Activated CD8-positive, alpha-beta memory T cell treated with anti-CD3 and anti-CD28 coated beads for 1 hour (primary cell): ENCODE measurements around the gene DEDD2.
A peak's percentile ranks its signal among the peaks of the same experiment; 100 is the strongest.

Experiments used
- DNase-seq, 2 donors: peaks; one replicate each; pipeline ENCODE4 v3.0.0-alpha.2; 2020; ENCODE audit warnings: low read depth in 1 of 2; ENCODE audit errors: extremely low read depth in 1 of 2

DEDD2 gene

DNA sequence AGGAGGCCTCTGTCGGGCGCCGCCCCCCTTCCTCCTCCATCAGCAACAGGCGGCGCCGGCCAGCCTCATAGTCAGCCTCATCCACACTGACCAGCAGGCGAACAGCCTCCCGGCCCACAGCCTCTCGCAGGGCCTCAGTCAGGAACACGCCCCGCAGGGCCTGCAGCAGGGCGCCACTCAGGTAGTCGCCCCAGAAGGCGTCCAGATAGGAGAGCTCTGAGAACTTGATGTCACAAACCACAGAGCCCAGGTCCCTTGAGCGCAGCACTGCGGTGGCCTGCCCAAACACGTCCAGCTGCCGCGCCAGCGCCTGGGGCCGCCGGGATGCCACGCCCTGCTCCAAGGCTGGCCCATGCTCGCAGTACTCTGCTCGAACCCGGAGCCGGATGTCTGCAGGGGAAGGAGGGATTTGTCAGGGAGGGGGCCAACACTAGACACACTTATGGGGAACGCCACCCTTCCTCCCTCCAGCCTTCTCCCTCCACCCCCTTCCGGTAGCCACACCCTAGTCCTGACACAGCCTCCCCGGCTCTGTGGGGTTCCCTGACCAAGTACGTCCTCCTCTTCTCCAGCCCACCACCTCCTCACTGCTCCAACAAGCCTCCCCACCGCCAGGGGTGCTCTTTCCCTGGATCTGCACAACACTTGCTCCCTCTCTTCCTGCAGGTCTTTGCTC is 17.9 kb downstream of the DEDD2 start:
- no peak for DNase-seq

DNA sequence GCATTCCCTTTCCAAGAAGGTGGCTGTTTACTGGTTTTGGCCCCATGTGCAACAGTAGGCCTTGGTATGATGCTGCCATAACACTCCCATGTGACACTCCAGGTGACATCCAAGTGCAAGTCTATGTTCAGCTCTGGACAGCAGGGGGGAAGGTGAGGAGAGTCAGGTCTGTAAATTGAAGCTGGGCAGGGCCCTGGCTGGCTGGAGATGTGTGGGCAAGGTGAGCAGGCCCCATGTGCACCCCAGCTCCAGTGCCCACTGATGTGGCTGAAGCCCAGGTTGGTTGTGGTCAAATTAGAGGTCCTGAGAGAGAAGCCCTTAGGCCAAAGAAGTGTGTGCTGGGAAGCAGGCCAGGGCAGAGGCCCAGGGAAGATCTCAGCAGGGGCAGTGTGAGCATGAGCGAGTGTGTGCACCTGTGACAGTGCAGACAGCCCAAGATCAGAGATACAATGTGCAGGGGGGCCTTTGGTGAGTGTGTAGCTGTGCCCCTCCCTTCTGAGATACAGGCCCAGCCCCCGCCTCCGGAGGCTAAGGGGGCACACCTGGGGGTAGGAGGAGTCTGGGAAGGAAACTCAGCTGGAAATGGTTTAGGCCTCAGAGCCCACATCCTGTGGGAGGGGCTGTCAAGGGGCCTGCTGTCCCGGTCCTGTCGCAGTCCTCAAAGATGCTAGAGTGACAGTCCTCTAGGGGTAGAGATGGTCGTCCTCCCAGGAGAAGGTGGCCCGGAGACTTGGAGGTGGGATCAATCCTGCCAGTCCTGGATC is 18.6 kb downstream of the DEDD2 start:
- peak in 1 of 2 donors; percentile 53 for DNase-seq

DNA sequence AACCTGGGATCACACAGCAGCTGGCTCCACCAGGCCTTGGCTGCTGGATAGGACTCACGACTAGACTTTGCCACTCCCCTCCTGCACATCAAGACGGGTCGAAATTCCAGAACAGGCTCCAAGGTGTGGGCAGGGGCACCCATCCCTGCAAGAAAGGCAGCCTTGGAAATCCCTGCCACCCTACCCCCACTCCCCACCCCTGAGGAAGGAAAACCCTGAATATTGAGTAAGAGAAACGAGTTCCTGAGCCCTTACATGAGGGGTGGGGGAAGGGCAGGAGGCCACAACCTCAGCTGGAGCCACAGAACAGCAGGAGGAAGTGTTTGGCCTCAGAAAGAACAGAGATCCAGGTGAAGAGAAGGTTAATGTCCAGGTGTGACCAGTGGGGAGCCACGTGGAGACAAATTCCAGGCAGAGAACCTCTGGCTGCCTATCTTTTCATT is 20.1 kb downstream of the DEDD2 start:
- no peak for DNase-seq

DNA sequence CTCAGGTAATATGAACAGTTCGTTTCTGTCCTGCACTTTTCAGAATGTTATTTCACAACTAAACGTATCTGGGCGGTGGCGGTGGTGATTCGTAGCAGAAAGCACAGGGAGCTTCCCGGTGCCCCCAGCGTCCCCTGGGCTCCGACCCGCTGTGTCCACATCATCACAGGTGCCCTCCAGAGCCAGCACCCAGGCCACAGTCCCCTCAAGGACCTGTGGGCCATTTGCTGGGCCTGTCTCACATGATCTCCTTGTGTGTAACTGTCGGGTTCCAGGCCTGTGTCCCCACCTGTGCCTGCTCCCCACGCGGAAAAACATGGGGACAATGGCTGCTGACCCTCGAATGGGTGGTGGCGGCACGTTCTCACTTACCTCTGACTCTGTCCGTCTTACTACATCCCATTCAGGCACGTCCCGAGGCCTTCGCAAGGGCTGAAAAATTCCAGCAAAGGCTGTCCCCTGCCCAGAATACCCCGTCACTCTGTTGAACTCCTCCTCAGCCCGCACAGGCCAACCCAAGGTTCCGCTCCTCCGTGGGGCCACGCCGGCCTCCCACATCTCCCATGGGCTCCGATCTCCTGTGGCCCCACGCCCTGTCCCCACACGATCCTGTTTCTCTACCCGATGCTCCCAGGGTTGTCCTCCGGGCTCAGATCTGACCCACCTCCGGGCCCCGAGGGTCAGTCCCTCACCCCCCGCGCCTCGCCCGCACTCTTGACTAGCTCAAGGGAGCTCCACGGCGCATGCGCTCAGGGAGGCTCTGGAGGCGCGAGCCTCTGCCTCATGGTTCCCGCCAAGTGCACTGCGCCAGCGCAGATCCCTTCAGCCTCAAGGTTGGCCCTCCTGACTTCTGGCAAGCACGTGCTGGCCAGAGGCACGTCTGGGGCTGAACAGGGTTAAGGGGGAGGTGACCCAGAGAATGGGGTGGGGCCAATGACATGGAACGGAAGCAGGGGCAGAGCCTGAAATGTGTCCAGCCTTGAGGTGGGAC is 21.2 kb downstream of the DEDD2 start:
- DNase-seq = no peak

DNA sequence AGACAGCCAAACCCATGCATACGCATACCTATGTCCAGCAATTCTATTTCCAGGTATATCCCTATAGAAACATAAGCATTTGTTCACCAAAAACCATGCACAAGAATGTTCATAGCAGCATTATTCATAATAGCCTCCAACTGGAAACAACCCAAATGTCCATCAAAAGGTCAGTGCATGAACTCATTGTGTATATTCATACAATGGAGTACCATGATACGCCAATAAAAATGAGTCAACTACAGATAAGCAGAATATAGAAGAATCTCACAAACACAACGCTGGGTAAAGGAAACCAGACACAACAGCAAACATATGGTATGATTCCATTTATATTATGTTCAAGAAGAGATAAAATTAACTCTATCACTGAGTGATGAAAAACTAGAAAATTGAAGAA is 23.8 kb downstream of the DEDD2 start:
- DNase-seq = no peak

DNA sequence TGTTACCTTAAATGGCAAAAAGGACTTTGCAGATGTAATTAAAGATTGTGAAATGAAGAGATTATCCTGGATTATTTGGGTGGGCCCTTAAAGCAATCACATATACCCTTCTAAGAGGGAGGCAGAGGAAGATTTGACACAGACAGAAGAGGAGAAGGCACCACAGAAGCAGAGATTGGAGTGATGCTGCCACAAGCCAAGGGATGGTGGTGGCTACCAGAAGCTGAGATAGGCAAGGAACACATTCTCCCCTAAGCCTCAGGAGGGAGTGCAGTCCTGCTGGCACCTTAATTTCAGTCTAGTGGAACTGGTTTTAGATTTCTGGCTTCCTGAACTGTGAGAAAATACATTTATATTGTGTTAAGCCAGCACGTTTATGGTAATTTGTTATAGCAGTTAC is 24.2 kb downstream of the DEDD2 start:
- no peak for DNase-seq

DNA sequence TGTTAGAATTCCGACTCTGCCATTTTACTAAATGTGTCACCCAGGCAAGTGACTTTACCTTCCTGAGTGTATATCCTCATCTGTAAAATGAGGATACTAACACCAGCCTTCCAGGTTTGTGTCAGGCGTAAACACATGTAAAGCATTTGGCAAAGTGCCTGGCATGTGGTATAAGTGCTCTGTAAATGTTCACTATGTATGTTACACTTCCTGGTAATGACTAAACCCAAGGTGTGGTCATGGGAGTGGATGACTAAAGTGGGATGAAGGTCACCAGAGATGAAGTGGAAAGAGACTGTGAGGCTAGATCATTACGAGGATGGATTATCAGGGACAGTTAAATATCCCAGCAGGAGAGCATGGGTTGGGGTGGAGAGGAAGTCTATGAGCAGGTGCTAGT is 25.6 kb downstream of the DEDD2 start:
- DNase-seq = no peak

DNA sequence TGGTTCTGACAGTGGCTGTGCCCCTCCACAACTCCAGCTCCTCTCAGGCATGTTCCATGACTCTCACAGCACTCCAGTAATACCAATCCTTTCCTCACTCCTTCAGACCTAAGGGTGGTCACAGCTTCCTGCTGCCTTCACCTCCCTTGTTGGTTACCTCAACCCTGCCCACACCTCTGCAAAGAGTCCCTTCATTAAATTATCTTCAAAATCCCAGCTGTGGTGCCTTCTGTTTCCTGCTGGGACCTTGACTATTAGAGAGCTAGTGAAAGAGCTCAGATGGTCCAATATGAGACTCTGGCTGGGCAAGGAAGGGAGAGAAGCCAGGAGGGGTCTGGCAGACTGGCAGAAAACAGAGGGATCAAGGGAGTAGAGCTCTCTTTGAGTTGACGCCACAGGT is 26.1 kb downstream of the DEDD2 start:
- DNase-seq = no peak

DNA sequence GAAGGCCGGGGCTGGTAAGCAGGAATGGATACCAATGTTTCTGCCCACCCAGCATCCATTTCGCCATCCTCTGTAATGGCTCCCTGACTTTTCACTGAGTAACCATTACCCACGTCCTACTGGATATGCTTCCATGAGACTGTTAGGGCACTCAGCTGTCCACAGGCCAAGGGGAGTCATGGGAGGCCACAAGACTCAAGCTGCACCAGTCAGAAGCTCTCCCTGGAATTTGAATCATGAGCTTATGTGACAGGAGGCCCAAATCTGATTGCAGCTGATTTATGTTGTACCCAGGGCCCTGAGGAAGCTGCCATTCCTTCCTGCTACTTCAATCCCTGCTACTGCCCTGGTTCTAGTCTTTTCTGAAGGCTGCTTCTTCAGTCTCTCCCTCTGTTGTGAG is 28.3 kb downstream of the DEDD2 start:
- no peak for DNase-seq

DNA sequence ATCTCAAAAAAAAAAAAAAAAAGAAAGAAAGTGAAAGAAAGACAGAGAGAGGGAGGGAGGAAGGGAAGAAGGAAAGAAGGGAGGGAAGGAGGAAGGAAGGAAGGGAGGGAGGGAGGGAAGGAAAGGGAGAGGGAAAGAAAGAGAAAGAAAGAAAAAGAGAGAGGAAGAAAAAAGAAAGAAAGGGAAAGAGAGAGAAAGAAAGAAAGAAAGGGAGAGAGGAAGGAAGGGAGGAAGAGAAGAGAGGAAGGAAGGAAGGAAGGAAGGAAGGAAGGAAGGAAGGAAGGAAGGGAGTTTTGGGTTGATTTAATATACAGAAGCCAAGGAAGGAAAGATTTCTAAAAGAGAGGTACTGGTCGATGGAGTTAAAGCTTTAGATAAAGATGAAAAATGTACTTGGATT is 28.8 kb downstream of the DEDD2 start:
- DNase-seq = no peak

DNA sequence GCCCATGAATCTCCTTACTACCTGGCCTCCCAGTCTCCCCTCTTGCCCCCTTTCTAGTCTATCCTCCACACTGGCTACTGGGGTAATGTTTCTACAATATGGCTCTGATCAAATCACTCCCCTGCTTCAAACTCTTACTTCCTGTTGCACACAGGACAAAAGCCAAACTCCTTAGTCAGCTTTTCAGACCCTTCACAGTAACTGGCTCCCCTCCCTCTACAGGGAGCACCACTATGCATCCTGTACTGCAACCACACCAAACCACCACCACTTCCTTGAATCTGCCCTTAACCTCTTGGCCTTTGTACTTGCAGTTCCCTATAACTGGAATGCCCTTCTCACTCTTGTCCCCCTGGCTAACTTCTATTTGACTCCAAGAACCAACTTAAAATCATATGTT is 32.2 kb downstream of the DEDD2 start:
- DNase-seq = no peak

DNA sequence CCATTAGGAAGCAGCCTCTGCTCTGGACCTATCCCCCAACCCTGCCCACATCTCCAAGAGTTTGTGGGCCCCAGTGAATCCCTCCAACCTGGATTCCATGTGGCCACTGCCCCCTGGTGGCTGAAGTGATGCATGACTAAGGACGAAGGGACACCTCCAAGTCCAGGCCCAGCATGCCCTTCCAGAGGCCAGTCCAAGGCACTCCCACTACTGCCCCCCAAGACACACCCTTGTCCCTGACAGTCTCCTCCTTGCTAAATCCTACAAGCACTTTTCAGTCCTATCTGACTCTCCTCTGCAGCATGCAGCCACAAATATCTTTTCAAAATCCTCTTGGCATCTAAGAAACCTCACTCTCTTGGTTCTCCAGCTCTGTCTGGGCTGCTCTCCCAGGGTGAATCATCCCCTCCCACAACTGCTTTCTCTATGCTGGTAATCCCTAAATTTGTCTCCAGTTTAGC is 33.0 kb downstream of the DEDD2 start:
- peak in 1 of 2 donors; percentile 58 for DNase-seq

DNA sequence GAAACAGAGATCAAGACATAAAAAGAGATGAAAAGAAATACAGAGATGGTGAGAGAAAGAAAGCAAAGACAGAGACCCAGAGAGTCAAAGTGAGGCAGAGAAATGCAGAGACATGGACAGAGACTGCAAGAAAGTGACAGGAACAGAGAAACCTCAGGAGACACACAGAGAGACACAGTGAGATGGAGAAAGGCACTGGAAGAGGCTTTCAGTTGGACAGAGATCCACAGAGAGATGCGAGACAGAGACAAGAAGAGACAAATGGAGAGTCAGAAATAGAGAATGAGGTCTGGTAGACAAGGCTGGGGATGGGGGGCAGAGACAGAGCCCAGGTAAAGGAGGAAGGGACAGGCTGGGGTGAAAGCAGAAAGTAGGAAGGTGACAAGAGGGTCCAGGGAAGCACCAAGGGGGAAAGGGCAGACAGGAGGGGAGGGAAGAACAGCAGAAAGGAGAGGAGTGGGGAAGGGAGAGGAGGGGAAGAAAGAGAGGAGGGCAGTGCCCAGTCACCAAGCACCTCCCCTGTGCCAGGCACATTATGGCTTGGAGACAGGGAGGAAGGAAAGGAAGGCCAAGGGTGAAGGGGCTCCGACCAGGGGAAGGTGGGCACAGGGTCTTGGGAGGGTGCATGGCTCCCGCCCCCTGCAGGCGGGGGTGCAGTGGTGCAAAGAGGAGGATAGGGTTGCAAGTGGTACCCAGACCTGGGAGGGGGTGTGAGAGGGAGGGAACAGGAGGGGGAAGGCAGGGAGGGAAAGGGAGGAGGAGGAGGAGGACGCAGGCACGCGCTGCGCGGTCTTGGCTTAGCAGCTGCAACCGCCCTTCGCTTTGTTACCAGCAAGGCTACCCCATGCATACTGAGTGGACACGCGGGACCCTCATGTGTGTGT is 38.4 kb downstream of the DEDD2 start:
- DNase-seq = no peak

DNA sequence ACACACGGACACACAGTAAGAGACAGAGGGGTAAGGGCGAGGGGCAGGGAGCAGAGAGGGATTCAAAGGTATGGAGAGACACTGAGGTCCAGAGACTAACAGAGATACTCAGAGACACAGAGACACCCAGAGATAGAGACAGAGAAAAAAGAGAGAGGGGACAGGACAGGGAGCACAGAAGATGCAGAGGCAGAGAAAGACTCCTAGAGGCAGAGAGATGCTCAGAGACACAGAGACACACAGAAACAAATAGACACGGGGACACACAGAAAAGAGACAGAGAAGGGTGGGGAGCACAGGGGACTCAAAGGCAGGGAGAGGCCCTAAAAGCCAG is 39.8 kb downstream of the DEDD2 start:
- DNase-seq = no peak

DNA sequence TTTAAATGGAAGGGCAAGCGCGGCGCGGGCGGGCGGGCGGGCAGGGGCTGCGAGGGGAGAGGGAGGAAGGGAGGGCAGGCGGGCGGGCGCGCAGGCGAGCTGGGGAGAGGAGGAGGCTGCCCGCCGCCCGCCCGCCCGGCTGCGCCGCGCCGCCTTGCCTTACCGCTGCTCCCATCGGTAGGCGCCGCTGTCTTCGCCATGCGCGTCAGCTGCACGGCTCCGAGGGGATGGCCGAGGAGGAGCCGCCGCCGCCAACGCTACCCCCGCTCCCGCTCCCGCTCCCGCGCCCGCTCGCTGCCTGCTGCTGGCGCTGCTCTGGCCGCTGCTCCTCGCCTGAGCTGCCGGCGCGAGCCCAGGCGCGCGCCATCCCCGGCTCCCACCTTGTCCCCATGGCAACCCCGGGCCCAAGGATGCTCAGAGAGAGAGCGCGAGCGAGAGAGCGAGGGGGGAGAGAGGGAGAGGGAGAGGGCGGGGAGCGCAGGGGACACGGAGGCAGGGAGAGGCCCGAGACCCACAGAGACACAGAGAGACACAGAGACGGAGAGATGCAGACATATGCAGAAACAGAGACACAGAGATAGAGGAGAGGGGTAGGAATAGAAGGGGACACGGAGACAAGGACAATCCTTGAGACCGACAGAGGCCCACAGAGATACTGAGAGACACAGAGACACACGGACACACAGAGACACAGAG is 40.3 kb downstream of the DEDD2 start:
- peak in 1 of 2 donors; percentile 64 for DNase-seq

DNA sequence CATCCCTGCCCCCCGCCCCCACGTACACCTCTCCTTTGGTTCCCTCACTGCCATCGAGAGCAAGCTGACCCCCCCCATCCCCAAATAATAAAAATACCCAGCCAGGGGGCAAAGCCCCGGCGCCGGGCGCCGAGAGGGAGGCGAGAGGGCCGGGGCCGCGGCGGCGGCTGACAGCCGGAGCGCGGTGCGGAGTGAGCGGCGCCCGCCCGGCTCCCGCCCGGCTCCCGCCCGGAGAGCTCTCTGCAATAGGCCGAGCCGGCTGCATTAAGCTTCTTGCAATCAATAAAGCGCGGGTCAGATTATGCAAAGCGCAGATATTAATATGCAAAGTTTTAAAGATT is 40.9 kb downstream of the DEDD2 start:
- DNase-seq = no peak

DNA sequence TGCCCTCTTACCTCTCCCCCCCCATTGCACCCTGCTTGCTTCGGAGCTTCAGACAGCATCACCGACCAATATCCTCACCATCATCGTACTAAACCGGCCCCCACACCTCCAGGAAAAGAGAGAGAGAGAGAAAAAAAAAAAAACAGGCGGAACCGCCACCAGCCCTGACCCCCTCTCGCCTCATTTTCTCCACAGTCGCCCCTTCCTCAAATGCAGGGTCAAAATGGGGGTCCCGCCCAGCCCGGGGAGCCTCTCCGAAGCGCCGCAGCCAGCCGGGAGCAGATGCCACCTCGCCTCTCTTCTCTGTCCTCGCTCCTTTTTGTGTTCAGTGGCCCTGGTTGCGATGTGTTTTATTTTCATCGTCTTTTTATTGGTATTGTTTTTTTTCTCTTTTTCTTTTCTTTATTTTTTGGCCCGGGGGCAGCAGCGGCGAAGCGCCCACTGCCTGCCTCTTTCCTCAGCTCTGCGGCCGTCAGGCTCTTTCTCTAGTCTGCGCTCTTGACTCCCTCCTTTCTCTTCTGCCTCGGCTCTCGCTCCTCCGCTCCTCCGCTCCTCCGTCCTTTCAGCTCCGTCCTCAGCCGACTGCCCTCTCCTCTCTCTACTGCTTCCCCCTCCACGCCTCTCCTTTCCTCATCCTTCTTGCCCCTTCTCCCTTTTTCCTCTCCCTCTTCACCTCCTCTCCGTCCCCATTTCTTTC is 41.4 kb downstream of the DEDD2 start:
- DNase-seq = no peak

DNA sequence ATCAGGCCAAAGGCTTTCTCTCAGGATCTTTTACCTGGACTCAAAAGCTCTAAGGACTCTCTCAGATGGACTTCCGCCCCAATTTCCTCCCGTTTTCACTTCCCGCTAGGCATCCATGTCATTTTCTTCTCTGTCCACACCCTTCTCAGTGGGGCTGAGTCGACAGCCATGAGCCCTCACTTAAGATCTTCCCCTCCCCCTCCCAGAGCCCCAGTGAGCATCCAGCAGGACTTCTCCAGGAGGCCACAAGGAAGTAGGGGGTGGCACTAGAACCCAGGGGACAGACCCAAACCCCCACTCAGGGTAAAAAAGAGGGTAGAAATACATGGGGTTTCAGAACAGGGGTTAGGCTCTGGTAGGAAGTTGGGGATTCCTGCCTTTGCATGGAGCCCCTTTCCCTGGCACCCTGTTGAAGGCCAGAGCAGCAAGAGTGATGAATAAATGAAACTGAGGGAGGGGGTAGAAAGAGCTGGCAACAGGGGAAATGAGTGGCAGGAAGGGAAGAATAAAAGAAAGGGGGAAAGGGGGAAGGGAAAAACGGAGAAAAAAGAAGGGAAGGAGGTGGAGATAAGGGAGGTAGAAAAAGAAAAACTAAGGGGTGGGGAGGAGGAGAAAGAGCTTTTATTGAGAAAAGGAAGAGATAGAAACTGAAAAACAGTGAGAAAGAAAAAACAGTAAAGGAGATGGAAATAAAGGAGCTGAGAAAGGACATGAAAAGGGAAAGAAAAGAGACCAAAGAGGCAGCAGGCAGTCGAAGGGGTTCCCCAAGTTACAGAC is 42.3 kb downstream of the DEDD2 start:
- DNase-seq = no peak

DNA sequence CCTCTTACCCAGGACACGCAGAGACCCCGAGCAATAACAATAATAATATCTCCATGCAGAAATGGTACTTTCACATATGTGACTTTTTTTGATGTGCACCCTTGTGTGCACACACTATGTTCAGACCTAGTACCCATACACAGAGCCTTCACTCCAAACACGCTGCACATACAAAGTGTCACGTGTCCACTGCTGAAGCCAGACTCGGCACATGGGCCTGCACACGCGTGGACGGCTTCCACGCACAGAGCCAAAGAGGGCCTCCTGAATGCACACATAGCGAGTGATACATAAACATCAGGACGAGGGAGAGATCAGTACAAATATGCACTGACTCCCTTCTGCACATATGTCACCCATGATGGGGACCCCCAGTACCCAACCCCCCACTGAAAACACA is 43.3 kb downstream of the DEDD2 start:
- DNase-seq = no peak
